Mesendoderm (in vitro differentiated cells): ENCODE measurements around the gene AFG3L2.
A peak's percentile ranks its signal among the peaks of the same experiment; 100 is the strongest.
"Not testable (repeated sequence)": the region's sequence is repeated elsewhere in the genome, so short reads cannot be mapped to it uniquely, and the experiment has no call there.

Experiments
- DNase-seq: peaks from one replicate; pipeline ENCODE4 v3.0.0; 2013
- H2AK5ac ChIP-seq: 2 replicates; pipeline ENCODE4 v1.6.1; 2013; ENCODE audit warnings: low read length, inconsistent platforms
- H2BK120ac ChIP-seq: 2 replicates; pipeline ENCODE4 v1.6.1; 2013; ENCODE audit warnings: low read depth, mild to moderate bottlenecking, low read length, moderate library complexity, mixed read lengths
- H2BK15ac ChIP-seq: replicated peaks from 2 replicates; pipeline ENCODE4 v1.6.1; 2013; ENCODE audit warnings: low read depth, mild to moderate bottlenecking, moderate library complexity
- H2BK5ac ChIP-seq: 2 replicates; pipeline ENCODE4 v1.6.1; 2013; ENCODE audit warnings: low read length, inconsistent platforms
- H3K18ac ChIP-seq: 2 replicates; pipeline ENCODE4 v1.6.1; 2013; ENCODE audit warnings: mild to moderate bottlenecking, low read length, mixed read lengths
- H3K23ac ChIP-seq: one replicate; pipeline ENCODE4 v1.6.1; 2013; ENCODE audit warnings: low read length
- H3K27ac ChIP-seq: 2 replicates; pipeline ENCODE4 v1.5.1; 2013; ENCODE audit warnings: low read depth, mild to moderate bottlenecking, inconsistent platforms, low read length, moderate library complexity
- H3K27me3 ChIP-seq: 2 replicates; pipeline ENCODE4 v1.6.1; 2013; ENCODE audit warnings: low read length, control low read depth, mild to moderate bottlenecking, inconsistent platforms; ENCODE audit not compliant: insufficient read depth, poor library complexity
- H3K36me3 ChIP-seq: 2 replicates; pipeline ENCODE4 v1.6.1; 2013; ENCODE audit warnings: low read length, inconsistent platforms; ENCODE audit not compliant: control insufficient read depth, insufficient read depth
- H3K4ac ChIP-seq: one replicate; pipeline ENCODE4 v1.6.1; 2013; ENCODE audit warnings: low read depth, mild to moderate bottlenecking, low read length, moderate library complexity
- H3K4me1 ChIP-seq: 2 replicates; pipeline ENCODE4 v1.6.1; 2013; ENCODE audit warnings: low read depth, low read length, inconsistent platforms; ENCODE audit not compliant: control insufficient read depth
- H3K4me2 ChIP-seq: 2 replicates; pipeline ENCODE4 v1.6.1; 2013; ENCODE audit warnings: low read length
- H3K4me3 ChIP-seq: 2 replicates; pipeline ENCODE4 v1.5.1; 2013; ENCODE audit warnings: mild to moderate bottlenecking, low read length
- H3K56ac ChIP-seq: one replicate; pipeline ENCODE4 v1.6.1; 2013; ENCODE audit warnings: low read length
- H3K79me1 ChIP-seq: 2 replicates; pipeline ENCODE4 v1.6.1; 2013; ENCODE audit warnings: low read length, inconsistent platforms
- H3K79me2 ChIP-seq: 2 replicates; pipeline ENCODE4 v1.6.1; 2013; ENCODE audit warnings: mild to moderate bottlenecking, low read length; ENCODE audit not compliant: control insufficient read depth, insufficient read depth
- H3K9ac ChIP-seq: 2 replicates; pipeline ENCODE4 v1.6.1; 2013; ENCODE audit warnings: low read length, inconsistent platforms
- H4K5ac ChIP-seq: one replicate; pipeline ENCODE4 v1.6.1; 2013; ENCODE audit warnings: low read length
- H4K8ac ChIP-seq: one replicate; pipeline ENCODE4 v1.6.1; 2013; ENCODE audit warnings: low read depth, mild to moderate bottlenecking, control low read depth, low read length, moderate library complexity
- WGBS: extraction: QIAGEN DNeasy Blood & Tissue Kit; methylation state at CpG from one replicate; pipeline ENCODE4 v1.1.7; 2013; ENCODE audit warnings: low lambda C conversion rate, missing lambda C conversion rate; ENCODE audit not compliant: insufficient coverage; ENCODE audit errors: extremely low coverage; 5-methylcytosine and 5-hydroxymethylcytosine counted together

AFG3L2 gene

GRCh38 chr18:12383759-12384158 lies 6.7 kb upstream of the AFG3L2 start:
- not testable (repeated sequence) for H3K36me3 ChIP-seq, H3K23ac ChIP-seq
- no CpG with 5 or more reads among the region's 5 CpGs for WGBS

DNA sequence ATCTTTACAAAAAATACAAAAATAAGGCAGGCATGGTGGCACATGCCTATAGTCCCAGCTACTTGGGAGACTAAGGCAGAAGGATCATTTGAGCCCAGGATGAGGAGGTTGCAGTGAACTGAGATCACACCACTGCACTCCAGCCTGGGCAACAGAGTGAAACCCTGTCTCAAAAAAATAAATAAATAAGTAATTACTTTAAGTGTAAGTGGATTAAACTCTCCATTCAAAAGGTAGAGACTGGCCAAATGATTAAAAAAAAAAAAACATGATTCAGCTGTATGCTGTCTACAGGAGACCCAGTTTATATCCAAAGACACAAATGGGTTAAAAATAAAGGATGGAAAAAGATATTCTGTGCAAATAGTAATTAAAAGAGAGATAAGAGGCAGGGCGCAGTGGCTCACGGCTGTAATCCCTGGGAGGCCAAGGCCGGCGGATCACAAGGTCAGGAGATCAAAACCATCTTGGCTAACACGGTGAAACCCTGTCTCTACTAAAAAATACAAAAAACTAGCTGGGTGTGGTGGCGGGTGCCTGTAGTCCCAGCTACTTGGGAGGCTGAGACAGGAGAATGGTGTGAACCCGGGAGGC lies 5.3 kb upstream of the AFG3L2 start:
- H2BK5ac ChIP-seq, H2BK15ac ChIP-seq, H3K4me1 ChIP-seq, H3K4me3 ChIP-seq, H2BK120ac ChIP-seq, H3K79me1 ChIP-seq, H3K4me2 ChIP-seq, H4K5ac ChIP-seq, H3K9ac ChIP-seq, H3K27me3 ChIP-seq, H3K27ac ChIP-seq, H2AK5ac ChIP-seq, H3K56ac ChIP-seq, H3K79me2 ChIP-seq, H3K4ac ChIP-seq, H3K36me3 ChIP-seq, DNase-seq, H3K18ac ChIP-seq, H4K8ac ChIP-seq, H3K23ac ChIP-seq: not testable (repeated sequence)
- no CpG with 5 or more reads among the region's 7 CpGs for WGBS

More at GRCh38 chr18:12383759-12384158, 6.7 kb upstream of the AFG3L2 start:
- not testable (repeated sequence) for H3K79me2 ChIP-seq, H2BK15ac ChIP-seq, H3K18ac ChIP-seq, H3K27ac ChIP-seq, H3K4me1 ChIP-seq, H2BK120ac ChIP-seq, H2AK5ac ChIP-seq, H3K27me3 ChIP-seq, DNase-seq, H3K56ac ChIP-seq, H3K4me2 ChIP-seq, H4K5ac ChIP-seq, H3K9ac ChIP-seq, H4K8ac ChIP-seq, H2BK5ac ChIP-seq, H3K4me3 ChIP-seq, H3K4ac ChIP-seq, H3K79me1 ChIP-seq

GRCh38 chr18:12378198-12378558 lies 1.2 kb upstream of the AFG3L2 start:
- Histone ChIP-seq H3K79me1 (peaks cover 10% of the 10 kb centered on the region), H3K27ac (peak overlapping the region; percentile 92), H3K4me2 (peak overlapping the region; percentile 90), H3K56ac (peak overlapping the region; percentile 97), H3K79me2 (peaks cover 32% of the 10 kb centered on the region), H3K9ac (peak overlapping the region; percentile 94)
- H4K5ac ChIP-seq, H2BK5ac ChIP-seq, H3K18ac ChIP-seq, H3K4ac ChIP-seq, H3K4me1 ChIP-seq, H3K4me3 ChIP-seq, H2BK15ac ChIP-seq, H3K27me3 ChIP-seq, H2AK5ac ChIP-seq, H4K8ac ChIP-seq, H3K23ac ChIP-seq, H2BK120ac ChIP-seq, H3K36me3 ChIP-seq: not testable (repeated sequence)
- peak; percentile 75 for DNase-seq
- WGBS = no CpG with 5 or more reads among the region's 5 CpGs

GRCh38 chr18:12377556-12378197 lies 650 bp upstream of the AFG3L2 start:
- Histone ChIP-seq H2BK120ac (no peak overlapping the region), H2BK5ac (peak overlapping the region; percentile 89), H3K27ac (peak overlapping the region; percentile 92), H3K4me2 (peak overlapping the region; percentile 90), H4K5ac (no peak overlapping the region), H3K27me3 (no peaks in the 10 kb centered on the region), H3K9ac (peak overlapping the region; percentile 94), H3K36me3 (no peaks in the 10 kb centered on the region), H3K4me3 (peak overlapping the region; percentile 70), H3K23ac (peak overlapping the region; percentile 66), H3K56ac (peak overlapping the region; percentile 97), H4K8ac (no peak overlapping the region), H3K18ac (peak overlapping the region; percentile 61), H3K4ac (peak overlapping the region; percentile 83), H3K79me2 (peaks cover 37% of the 10 kb centered on the region), H2AK5ac (no peak overlapping the region), H3K4me1 (peaks cover 2% of the 10 kb centered on the region), H3K79me1 (peaks cover 11% of the 10 kb centered on the region), H2BK15ac (no peak overlapping the region)
- no peak for DNase-seq
- no CpG with 5 or more reads among the region's 30 CpGs for WGBS

DNA sequence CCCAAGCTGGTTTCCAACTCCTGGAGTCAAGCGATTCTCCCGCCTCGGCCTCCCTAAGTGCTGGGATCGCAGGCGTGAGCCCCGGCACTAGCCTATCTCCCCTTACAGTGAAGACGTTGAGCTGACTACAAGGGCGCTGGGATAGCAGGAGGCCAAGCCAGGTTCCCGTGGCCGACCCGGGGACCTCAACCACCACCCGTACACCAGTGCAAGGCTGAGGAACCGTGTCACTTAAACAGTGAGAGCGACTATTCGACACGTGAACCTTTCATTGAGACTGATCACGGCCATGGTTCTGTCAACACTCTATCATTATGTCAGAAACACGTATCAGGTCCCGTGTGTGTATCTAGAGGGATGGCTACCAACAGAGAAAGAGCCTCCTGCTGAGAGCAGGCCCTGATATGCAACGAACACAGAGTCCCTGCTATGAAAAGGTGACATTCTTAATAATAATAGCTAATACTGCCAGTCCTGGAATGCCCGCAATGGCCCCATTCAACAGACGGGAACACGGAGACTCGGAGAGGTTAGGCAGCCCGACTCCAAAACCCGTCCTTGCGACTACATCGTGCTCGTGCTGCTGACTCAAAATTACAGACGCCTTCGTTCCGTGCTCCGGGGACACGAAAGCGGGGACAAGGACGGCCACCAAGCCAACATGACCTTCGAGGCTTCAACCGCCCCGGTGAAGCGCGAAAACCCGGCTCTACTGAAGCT lies 833 bp downstream of the AFG3L2 start:
- no peak overlapping the region for H2BK5ac ChIP-seq
- H2BK15ac ChIP-seq = no peak overlapping the region
- peak overlapping the region; percentile 99 for H3K27ac ChIP-seq
- H3K79me1 ChIP-seq = peaks cover 15% of the 10 kb centered on the region
- peaks cover 2% of the 10 kb centered on the region for H3K4me1 ChIP-seq
- peak overlapping the region; percentile 55 for H3K23ac ChIP-seq
- H3K27me3 ChIP-seq = no peaks in the 10 kb centered on the region
- H3K4me2 ChIP-seq = peak overlapping the region; percentile 53
- peak overlapping the region; percentile 95 for H3K18ac ChIP-seq
- peak; percentile 48 for DNase-seq
- H3K56ac ChIP-seq = peak overlapping the region; percentile 99
- peak overlapping the region; percentile 91 for H3K4ac ChIP-seq
- peak overlapping the region; percentile 79 for H3K4me3 ChIP-seq
- WGBS = no CpG with 5 or more reads among the region's 42 CpGs
- H2BK120ac ChIP-seq = no peak overlapping the region
- peak overlapping the region; percentile 98 for H3K9ac ChIP-seq
- peaks cover 49% of the 10 kb centered on the region for H3K79me2 ChIP-seq
- no peak overlapping the region for H2AK5ac ChIP-seq
- no peak overlapping the region for H4K8ac ChIP-seq
- no peaks in the 10 kb centered on the region for H3K36me3 ChIP-seq
- H4K5ac ChIP-seq = no peak overlapping the region
